ENCODE data around the gene TLE7. TPM values are rescaled to one million over a fixed set of nuclear protein-coding genes. Genes with fewer than 3 reads are reported as not detected.
A peak's percentile ranks its signal among the peaks of the same experiment; 100 is the strongest.

The TLE7 gene
- total RNA-seq, 1 donor from 2014 or later: not detected

DNA sequence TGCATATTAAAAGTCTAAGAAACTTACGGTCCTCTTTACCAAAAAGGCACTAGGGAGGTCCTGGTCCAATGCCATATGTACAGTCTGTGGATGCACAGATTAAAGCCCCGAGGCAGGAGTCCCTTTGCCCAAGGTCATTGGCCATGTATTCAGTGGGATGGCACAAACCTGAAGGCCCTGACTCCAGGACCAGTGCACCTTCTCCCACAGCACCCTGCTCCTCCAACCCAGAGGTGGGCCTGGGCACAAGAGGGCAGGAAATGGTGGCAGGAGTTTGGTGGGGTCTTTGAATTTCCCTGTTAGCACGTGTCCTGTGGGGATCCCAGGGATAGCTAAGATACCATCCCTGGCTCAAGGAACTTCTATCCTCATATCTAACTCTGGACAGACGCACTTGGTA, 28.5 kb downstream of the TLE7 start:
- no peak for DNase-seq
- H3K27me3 Mint-ChIP-seq: peaks cover 36% of the 10 kb centered on the region
- H3K36me3 Mint-ChIP-seq (ENCODE audit: low read depth): no peaks in the 10 kb centered on the region
- POLR2A ChIA-PET: no interaction called here
- ATAC-seq (ENCODE audit: low read depth): no peak
- TF ChIP-seq, protein P1, sequence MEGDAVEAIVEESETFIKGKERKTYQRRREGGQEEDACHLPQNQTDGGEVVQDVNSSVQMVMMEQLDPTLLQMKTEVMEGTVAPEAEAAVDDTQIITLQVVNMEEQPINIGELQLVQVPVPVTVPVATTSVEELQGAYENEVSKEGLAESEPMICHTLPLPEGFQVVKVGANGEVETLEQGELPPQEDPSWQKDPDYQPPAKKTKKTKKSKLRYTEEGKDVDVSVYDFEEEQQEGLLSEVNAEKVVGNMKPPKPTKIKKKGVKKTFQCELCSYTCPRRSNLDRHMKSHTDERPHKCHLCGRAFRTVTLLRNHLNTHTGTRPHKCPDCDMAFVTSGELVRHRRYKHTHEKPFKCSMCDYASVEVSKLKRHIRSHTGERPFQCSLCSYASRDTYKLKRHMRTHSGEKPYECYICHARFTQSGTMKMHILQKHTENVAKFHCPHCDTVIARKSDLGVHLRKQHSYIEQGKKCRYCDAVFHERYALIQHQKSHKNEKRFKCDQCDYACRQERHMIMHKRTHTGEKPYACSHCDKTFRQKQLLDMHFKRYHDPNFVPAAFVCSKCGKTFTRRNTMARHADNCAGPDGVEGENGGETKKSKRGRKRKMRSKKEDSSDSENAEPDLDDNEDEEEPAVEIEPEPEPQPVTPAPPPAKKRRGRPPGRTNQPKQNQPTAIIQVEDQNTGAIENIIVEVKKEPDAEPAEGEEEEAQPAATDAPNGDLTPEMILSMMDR (IDR thresholded peaks at IDR 0.05): no peak
- no peak overlapping the region for H3K27ac Mint-ChIP-seq
- H3K9me3 Mint-ChIP-seq: no peaks in the 10 kb centered on the region
- CTCF ChIA-PET: interaction anchor here (0.7 to 8.5 kb wide), 13 partner anchors 9 to 203 kb away, joined by 3 to 135 read pairs (median 5); partner anchors contain the start of gene ZNF23
- peaks cover 9% of the 10 kb centered on the region for H3K4me1 Mint-ChIP-seq
- no peak overlapping the region for H3K4me3 Mint-ChIP-seq
- intact Hi-C loops (cut with micrococcal nuclease): no loop called here

DNA sequence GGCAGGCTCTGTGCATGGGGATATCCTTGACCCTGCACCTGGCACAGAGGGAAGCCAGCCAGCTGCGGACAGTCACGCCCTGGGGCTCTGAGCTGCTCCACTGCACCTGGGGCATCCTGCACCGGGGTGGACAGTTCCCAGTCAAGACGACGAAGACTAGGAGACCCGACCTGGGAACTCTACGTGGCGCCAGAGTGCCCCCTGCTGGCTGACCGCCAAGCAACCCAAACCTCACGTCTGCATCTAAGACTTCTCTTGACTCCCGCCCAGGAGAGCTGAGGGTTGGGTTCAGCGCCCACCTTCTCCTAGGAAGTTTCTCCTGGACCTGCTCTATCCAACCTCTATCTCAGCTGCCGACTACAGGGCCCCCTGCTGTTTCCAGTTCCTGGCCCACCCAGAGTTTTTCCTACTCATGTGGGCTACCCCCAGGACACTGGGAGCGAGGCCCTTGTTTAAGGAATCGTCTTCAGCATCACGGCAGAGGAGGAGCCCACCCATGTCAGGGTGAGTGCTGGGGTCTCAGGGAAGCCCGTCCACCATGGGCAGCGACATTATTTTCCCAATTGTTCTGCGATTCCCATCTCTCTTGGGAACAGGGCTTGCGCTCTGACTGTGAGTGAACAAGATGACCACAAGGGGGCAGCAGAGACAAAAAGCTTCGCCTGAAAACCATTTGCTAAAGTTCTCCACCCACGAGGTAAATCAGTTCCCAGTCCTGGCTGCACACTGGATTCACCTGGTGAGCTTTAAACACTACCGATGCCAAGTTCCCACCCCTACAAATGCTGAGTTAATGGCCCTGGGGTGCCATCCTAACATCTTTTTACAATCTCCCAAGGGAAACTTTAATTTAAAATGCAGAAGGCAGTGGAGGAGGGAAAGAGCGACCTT, 29.3 kb downstream of the TLE7 start:
- DNase-seq: peak; percentile 36
- TF ChIP-seq, protein P1 (IDR thresholded peaks at IDR 0.05): peak; percentile 38
- peaks cover 32% of the 10 kb centered on the region for H3K27me3 Mint-ChIP-seq
- no peak overlapping the region for H3K27ac Mint-ChIP-seq
- H3K36me3 Mint-ChIP-seq (ENCODE audit: low read depth): no peaks in the 10 kb centered on the region
- no peak overlapping the region for H3K4me3 Mint-ChIP-seq
- H3K9me3 Mint-ChIP-seq: no peaks in the 10 kb centered on the region
- ATAC-seq (ENCODE audit: low read depth): peak; percentile 57
- CTCF ChIA-PET: interaction anchor here (0.7 to 8.5 kb wide), 14 partner anchors 10 to 204 kb away, joined by 3 to 135 read pairs (median 5); partner anchors contain the start of gene ZNF23
- H3K4me1 Mint-ChIP-seq: peaks cover 9% of the 10 kb centered on the region
- intact Hi-C loops (cut with micrococcal nuclease): loop anchor here (1.0 kb wide), 5 partner anchors 50 to 334 kb away; partner anchors contain the start of gene ZNF23
- POLR2A ChIA-PET: interaction anchor here (1.7 kb wide), 1 partner anchor 198 kb away, joined by 4 read pairs; no protein-coding TSS in a partner anchor

DNA sequence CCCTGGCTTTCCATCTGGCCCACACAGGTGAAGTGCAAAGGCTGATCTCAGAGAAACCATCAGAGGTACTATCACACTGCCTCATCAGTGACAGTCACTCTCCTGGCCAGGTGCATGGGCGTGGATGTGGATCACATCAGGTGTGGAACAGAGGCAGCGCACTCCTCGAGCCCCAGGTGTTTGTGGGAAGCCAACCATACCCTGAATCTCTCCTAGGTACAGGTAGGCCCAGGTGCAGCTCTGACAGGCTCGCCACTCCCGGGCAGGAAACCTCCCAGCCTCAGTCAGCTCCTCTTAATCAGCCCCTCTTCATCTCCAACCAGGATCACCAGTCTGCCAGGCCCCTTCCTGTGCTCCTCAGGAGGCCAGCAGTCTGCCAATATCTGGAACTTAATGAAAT, 31.7 kb downstream of the TLE7 start:
- intact Hi-C loops (cut with micrococcal nuclease): no loop called here
- CTCF ChIA-PET: interaction anchor here (0.9 to 8.5 kb wide), 4 partner anchors 12 to 200 kb away, joined by 3 to 135 read pairs (median 60); no protein-coding TSS in a partner anchor
- H3K27ac Mint-ChIP-seq: no peak overlapping the region
- H3K27me3 Mint-ChIP-seq: peaks cover 16% of the 10 kb centered on the region
- TF ChIP-seq, protein P1 (IDR thresholded peaks at IDR 0.05): no peak
- H3K4me3 Mint-ChIP-seq: no peak overlapping the region
- peaks cover 9% of the 10 kb centered on the region for H3K4me1 Mint-ChIP-seq
- ATAC-seq (ENCODE audit: low read depth): no peak
- no peaks in the 10 kb centered on the region for H3K36me3 Mint-ChIP-seq (ENCODE audit: low read depth)
- POLR2A ChIA-PET: no interaction called here
- DNase-seq: no peak
- H3K9me3 Mint-ChIP-seq: no peaks in the 10 kb centered on the region

DNA sequence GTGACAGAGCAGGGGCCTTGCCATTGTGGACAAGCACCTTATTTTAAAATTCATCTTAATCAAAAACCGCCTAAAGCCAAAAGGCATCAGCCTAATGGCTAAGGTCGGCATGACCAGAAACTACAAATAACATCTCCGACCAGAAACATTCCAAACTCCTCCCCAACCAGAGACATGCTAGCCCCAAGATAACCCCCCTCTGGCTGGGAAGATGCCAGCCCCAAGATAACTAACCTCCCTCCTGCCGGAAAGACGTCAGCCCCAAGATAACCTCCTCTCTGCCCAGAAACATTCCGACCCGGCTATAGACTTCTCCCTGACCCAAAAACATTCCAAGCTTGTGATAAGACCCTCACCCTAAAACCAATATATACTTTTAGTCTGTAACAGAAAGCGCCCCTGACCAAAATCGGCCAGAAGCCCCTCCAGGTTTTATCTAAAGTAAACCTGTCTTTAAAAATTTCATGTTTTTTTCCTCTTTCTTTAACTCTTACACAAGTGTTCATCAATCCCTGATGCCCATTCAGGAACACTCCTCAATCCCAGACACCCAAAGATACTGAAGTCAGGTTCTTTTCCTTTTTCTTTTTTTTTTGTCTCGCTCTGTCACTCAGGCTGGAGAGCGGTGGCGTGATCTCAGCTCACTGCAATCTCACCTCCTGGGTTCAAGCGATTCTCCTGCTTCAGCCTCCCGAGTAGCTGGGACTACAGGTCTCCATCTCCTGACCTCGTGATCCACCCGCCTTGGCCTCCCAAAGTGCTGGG, 32.7 kb downstream of the TLE7 start:
- H3K27me3 Mint-ChIP-seq: peaks cover 20% of the 10 kb centered on the region
- intact Hi-C loops (cut with micrococcal nuclease): no loop called here
- POLR2A ChIA-PET: no interaction called here

More for the DNA sequence above, 32.7 kb downstream of the TLE7 start:
- Mint-ChIP-seq H3K36me3 (ENCODE audit: low read depth) (no peaks in the 10 kb centered on the region), H3K4me1 (peaks cover 9% of the 10 kb centered on the region), H3K4me3 (no peak overlapping the region), H3K9me3 (no peaks in the 10 kb centered on the region), H3K27ac (no peak overlapping the region)
- CTCF ChIA-PET: interaction anchor here (8.5 kb wide), 1 partner anchor 90 kb away, joined by 135 read pairs; no protein-coding TSS in a partner anchor
- TF ChIP-seq, protein P1 (IDR thresholded peaks at IDR 0.05): no peak
- DNase-seq (no peak), ATAC-seq (ENCODE audit: low read depth) (no peak)

Data from activated B cell treated with CpG ODN at 0.5 μM for 24 hours (primary cell).